PFSK-1 (cell line): ENCODE measurements around the gene FGFR2.

Source experiments
- FOXP2 ChIP-seq: optimal IDR thresholded peaks from 2 replicates; pipeline ENCODE3; 2011; ENCODE audit warnings: borderline replicate concordance, control low read depth, inconsistent platforms; ENCODE audit not compliant: insufficient read depth; ENCODE audit errors: extremely low read length, extremely low read depth
- TF ChIP-seq, protein P1 (sequence below), 2 experiments: IDR thresholded peaks; 2 replicates each; pipeline versions ENCODE4 v1.6.1 to v1.8.0; 2011 to 2012; ENCODE audit warnings: low read depth in 2 of 2, low read length in 2 of 2, control low read depth in 1 of 2, inconsistent platforms in 1 of 2, mild to moderate bottlenecking in 1 of 2, moderate library complexity in 1 of 2; ENCODE audit not compliant: insufficient read depth in 1 of 2

GRCh38 chr10:121536310-121536913 lies 61.8 kb downstream of the FGFR2 start:
- TF ChIP-seq, protein P1, sequence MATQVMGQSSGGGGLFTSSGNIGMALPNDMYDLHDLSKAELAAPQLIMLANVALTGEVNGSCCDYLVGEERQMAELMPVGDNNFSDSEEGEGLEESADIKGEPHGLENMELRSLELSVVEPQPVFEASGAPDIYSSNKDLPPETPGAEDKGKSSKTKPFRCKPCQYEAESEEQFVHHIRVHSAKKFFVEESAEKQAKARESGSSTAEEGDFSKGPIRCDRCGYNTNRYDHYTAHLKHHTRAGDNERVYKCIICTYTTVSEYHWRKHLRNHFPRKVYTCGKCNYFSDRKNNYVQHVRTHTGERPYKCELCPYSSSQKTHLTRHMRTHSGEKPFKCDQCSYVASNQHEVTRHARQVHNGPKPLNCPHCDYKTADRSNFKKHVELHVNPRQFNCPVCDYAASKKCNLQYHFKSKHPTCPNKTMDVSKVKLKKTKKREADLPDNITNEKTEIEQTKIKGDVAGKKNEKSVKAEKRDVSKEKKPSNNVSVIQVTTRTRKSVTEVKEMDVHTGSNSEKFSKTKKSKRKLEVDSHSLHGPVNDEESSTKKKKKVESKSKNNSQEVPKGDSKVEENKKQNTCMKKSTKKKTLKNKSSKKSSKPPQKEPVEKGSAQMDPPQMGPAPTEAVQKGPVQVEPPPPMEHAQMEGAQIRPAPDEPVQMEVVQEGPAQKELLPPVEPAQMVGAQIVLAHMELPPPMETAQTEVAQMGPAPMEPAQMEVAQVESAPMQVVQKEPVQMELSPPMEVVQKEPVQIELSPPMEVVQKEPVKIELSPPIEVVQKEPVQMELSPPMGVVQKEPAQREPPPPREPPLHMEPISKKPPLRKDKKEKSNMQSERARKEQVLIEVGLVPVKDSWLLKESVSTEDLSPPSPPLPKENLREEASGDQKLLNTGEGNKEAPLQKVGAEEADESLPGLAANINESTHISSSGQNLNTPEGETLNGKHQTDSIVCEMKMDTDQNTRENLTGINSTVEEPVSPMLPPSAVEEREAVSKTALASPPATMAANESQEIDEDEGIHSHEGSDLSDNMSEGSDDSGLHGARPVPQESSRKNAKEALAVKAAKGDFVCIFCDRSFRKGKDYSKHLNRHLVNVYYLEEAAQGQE (IDR thresholded peaks at IDR 0.05; ENCODE audit: insufficient read depth in 1 of 2, low read depth in 2 of 2, low read length in 2 of 2) = no peak
- no peak for TF ChIP-seq FOXP2
